H1 (cell line): ENCODE results near the gene TMEM51. TPM values are rescaled to one million over a fixed set of nuclear protein-coding genes. Genes with fewer than 3 reads are reported as not detected.

Source experiments
- CHD1 ChIP-seq: IDR thresholded peaks from 2 replicates; pipeline ENCODE4 v1.6.1; 2012; ENCODE audit warnings: low read depth, low read length, improper control_type of control experiment
- CTBP2 ChIP-seq: IDR thresholded peaks from 2 replicates; pipeline ENCODE4 v1.7.0; 2011; ENCODE audit warnings: borderline replicate concordance, mild to moderate bottlenecking, moderate library complexity, mixed read lengths, low read length; ENCODE audit not compliant: insufficient read depth, insufficient read length
- KDM5A ChIP-seq: fragments of 200-600 bp; IDR thresholded peaks from 2 replicates; pipeline ENCODE4 v1.7.1; 2012; ENCODE audit warnings: mild to moderate bottlenecking, low read length, inconsistent platforms, mixed read lengths
- POLR2A ChIP-seq, 2 experiments: IDR thresholded peaks; 1 replicate in 1 of 2; 2 replicates in 1 of 2; pipeline ENCODE4 v1.6.1; 2011; ENCODE audit warnings: low read depth in 2 of 2, low read length in 2 of 2, mild to moderate bottlenecking in 2 of 2; ENCODE audit errors: control extremely low read depth in 1 of 2
- TAF1 ChIP-seq: IDR thresholded peaks from 2 replicates; pipeline ENCODE4 v1.6.1; 2011; ENCODE audit warnings: mild to moderate bottlenecking, low read depth, low read length
- polyA plus RNA-seq, 7 experiments: library from polyadenylated mRNA; depleted of rRNA in 3 of 7; stranded (reverse) in 5 of 7; unstranded in 2 of 7; fragments of >200 nt in 5 of 7; fragments of 200-250 nt in 2 of 7; gene quantifications; 1 replicate in 5 of 7; 2 replicates in 1 of 7; 4 replicates in 1 of 7; pipeline versions ENCODE4 v1.2.1 to v1.2.3, GENCODE V29; 2011 to 2013; ENCODE audit warnings: missing spikeins in 2 of 7, mixed read lengths in 2 of 7
- total RNA-seq: library from RNA; stranded (reverse); fragmentation: NEBNext Ultra II Directional; extraction: Animal tissue kit (Norgen Biotek cat#: 25700); gene quantifications from 2 replicates; pipeline ENCODE4 v1.2.1, GENCODE V29; 2021

Gene TMEM51
- total and polyA plus RNA-seq, 2 of the 8 experiments (the other 6 are each of a cell fraction or from before 2014, with no cell fraction given), result 9.9 to 10.7 TPM

DNA sequence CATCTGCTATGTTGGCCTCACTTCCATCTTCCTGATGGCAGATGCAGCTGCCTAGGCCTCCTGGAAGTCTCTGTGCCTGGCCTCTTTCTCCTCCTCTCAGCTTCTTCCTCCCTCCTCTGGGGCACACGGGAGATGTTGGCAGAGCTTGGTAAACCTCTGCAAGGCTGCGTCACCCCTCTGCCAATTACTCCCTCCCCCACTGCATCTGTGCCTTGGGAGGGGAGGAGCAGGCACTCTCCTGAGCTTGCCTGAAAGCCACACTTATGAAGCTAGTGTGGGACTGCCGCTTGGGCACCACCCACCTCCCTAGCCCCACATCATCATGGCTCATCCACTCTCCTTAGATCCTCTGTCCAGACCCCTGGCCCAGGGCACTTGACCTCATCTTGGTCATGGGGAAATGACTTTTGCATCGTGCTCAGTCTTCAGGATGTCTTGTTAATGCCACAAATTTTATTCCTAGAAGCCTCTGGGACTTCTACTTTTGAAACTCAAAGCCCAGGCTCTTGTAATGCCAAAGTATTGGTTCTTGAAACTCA lies 7.3 kb upstream of the TMEM51 start (continued):
- TF ChIP-seq KDM5A (no peak), CTBP2 (no peak), POLR2A (IDR thresholded peaks at IDR 0.05; ENCODE audit: control extremely low read depth in 1 of 2, low read depth in 2 of 2, low read length in 2 of 2) (no peak), TAF1 (no peak), CHD1 (no peak)
